GM23338 (cell line): ENCODE results near the gene C16orf74.

Source experiments
- CREB1 ChIP-seq: fragments of 250-450 bp; sonication (Bioruptor Pico); IDR thresholded peaks from 2 replicates; pipeline ENCODE4 v1.5.0; 2020; ENCODE audit warnings: low read depth, mild to moderate bottlenecking, moderate library complexity
- EZH2 ChIP-seq: fragments of 200-600 bp; sonication (generic); IDR thresholded peaks from one replicate; pipeline ENCODE4 v1.8.0; 2017; ENCODE audit warnings: antibody characterized with exemption, mild to moderate bottlenecking, low read depth; ENCODE audit not compliant: unreplicated experiment
- EZH2phosphoT487 ChIP-seq: fragments of 200-600 bp; sonication (generic); IDR thresholded peaks from one replicate; pipeline ENCODE4 v1.8.1; 2018; ENCODE audit warnings: antibody characterized with exemption; ENCODE audit not compliant: unreplicated experiment
- JUNB ChIP-seq: IDR thresholded peaks from one replicate; pipeline ENCODE4 v1.6.1; 2016; ENCODE audit warnings: antibody characterized with exemption; ENCODE audit not compliant: unreplicated experiment
- NANOG ChIP-seq: IDR thresholded peaks from 2 replicates; pipeline ENCODE4 v1.6.1; 2016; ENCODE audit warnings: antibody characterized with exemption, borderline replicate concordance
- POLR2AphosphoS5 ChIP-seq: IDR thresholded peaks from 2 replicates; pipeline ENCODE4 v1.6.1; 2016; ENCODE audit warnings: antibody characterized with exemption, low read depth
- REST ChIP-seq: IDR thresholded peaks from one replicate; pipeline ENCODE4 v1.6.1; 2018; ENCODE audit warnings: antibody characterized with exemption; ENCODE audit not compliant: unreplicated experiment
- ZNF331 ChIP-seq: fragments of 250-450 bp; sonication (Bioruptor Pico); IDR thresholded peaks from 2 replicates; pipeline ENCODE4 v1.5.0; 2020; ENCODE audit warnings: low read depth, mild to moderate bottlenecking, moderate library complexity
- TF ChIP-seq, protein P1 (sequence below), 2 experiments: fragments of 200-600 bp in 1 of 2; sonication (generic) in 1 of 2; conservative IDR thresholded peaks; 2 replicates each; pipeline versions ENCODE4 v1.5.1 to v1.6.1; 2016 to 2017; ENCODE audit warnings: antibody characterized with exemption in 2 of 2, low read depth in 2 of 2, mild to moderate bottlenecking in 2 of 2, moderate library complexity in 1 of 2

GRCh38 chr16:85757341-85757822 lies 6.5 kb upstream of the C16orf74 start:
- TF ChIP-seq, protein P1, sequence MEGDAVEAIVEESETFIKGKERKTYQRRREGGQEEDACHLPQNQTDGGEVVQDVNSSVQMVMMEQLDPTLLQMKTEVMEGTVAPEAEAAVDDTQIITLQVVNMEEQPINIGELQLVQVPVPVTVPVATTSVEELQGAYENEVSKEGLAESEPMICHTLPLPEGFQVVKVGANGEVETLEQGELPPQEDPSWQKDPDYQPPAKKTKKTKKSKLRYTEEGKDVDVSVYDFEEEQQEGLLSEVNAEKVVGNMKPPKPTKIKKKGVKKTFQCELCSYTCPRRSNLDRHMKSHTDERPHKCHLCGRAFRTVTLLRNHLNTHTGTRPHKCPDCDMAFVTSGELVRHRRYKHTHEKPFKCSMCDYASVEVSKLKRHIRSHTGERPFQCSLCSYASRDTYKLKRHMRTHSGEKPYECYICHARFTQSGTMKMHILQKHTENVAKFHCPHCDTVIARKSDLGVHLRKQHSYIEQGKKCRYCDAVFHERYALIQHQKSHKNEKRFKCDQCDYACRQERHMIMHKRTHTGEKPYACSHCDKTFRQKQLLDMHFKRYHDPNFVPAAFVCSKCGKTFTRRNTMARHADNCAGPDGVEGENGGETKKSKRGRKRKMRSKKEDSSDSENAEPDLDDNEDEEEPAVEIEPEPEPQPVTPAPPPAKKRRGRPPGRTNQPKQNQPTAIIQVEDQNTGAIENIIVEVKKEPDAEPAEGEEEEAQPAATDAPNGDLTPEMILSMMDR (conservative IDR thresholded peaks at IDR 0.05; ENCODE audit: low read depth in 2 of 2): no peak
- TF ChIP-seq REST (no peak), EZH2 (no peak), EZH2phosphoT487 (no peak), CREB1 (CRISPR knock-in tag) (no peak), POLR2AphosphoS5 (no peak), JUNB (no peak), NANOG (no peak), ZNF331 (no peak)
